Mucosa of stomach (tissue), 1 donor: ENCODE measurements around the gene FOSL1.
A peak's percentile ranks its signal among the peaks of the same experiment; 100 is the strongest.

Experiments
- H3K27me3 ChIP-seq: one replicate; pipeline ENCODE4 v1.7.0; 2013; ENCODE audit warnings: mild to moderate bottlenecking, low read length; ENCODE audit not compliant: control insufficient read depth, insufficient read depth
- H3K36me3 ChIP-seq: one replicate; pipeline ENCODE4 v1.7.0; 2013; ENCODE audit warnings: low read length; ENCODE audit not compliant: control insufficient read depth, insufficient read depth
- H3K4me1 ChIP-seq: one replicate; pipeline ENCODE4 v1.7.0; 2013; ENCODE audit warnings: mild to moderate bottlenecking, low read length; ENCODE audit not compliant: control insufficient read depth, insufficient read depth
- H3K4me3 ChIP-seq: one replicate; pipeline ENCODE4 v1.7.0; 2013; ENCODE audit warnings: low read length
- H3K9ac ChIP-seq: one replicate; pipeline ENCODE4 v1.7.0; 2013; ENCODE audit warnings: mild to moderate bottlenecking, low read length, moderate library complexity
- H3K9me3 ChIP-seq: one replicate; pipeline ENCODE4 v1.7.0; 2013; ENCODE audit warnings: mild to moderate bottlenecking, low read length, moderate library complexity; ENCODE audit not compliant: control insufficient read depth
- donor health status: Pancreatic carcinoma.

FOSL1 gene

DNA sequence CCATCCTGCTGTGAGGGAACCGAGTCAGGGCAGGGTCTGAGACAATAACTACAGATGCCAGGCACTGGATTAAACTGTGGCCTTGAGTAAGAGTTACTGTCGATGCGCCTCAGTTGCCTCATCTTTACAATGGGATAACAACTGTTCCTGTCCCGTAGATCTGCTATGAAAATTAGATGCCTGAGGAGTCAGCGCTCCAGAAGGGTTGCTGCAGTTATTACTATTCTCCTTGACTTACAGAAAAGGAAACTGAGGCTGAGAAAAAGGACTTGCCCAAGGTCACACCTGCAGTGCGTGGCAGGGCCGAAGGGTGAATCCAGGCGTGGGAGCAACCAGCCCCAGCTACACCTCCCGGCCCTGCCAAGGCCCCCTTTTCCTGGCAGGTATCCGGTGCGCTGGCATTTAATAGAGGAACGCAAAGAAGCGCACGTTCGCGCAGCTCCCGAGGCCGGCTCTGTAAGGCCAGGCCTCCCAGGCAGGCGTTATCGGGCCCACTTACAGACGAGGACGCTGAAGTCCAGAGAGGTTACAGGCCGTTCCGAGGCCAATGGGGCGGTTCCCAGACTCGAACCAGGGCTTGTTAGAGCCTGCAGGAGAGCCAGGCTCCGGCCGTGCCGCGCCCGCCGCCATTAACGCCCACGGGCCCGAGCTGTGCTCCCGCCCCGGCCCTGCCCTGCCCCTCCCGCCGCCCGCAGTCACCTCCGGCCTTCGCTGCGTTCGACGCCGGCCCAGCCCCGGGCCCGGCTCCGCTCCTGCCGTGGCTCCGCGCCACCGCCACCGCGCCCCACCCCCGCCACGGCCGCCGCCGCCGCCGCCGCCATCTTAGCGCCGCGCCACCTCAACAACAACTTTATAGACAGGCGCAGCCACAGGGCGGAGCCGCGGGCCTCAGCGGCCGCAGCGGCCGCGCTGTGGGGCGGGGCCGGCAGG lies 18.3 kb upstream of the FOSL1 start, which contains the start of gene C11orf68:
Gene C11orf68, minus strand, starts transcription at position 852 of the 930 bp plus-strand sequence. Its CDS starts 31 bp downstream, at position 821.
- H3K36me3 ChIP-seq: peaks cover 4% of the 10 kb centered on the region

GRCh38 chr11:65917434-65918210 lies 17.4 kb upstream of the FOSL1 start:
- Histone ChIP-seq H3K27me3 (no peaks in the 10 kb centered on the region), H3K4me1 (peaks cover 45% of the 10 kb centered on the region), H3K36me3 (peaks cover under 1% of the 10 kb centered on the region), H3K9me3 (no peaks in the 10 kb centered on the region), H3K4me3 (peak overlapping the region; percentile 97), H3K9ac (peak overlapping the region; percentile 98)

More for the DNA sequence above, 18.3 kb upstream of the FOSL1 start, which contains the start of gene C11orf68:
- Histone ChIP-seq H3K4me1 (peaks cover 42% of the 10 kb centered on the region), H3K9me3 (no peaks in the 10 kb centered on the region), H3K9ac (peak within 1 kb of the TSS; percentile 98), H3K4me3 (peak within 1 kb of the TSS; percentile 97), H3K27me3 (no peaks in the 10 kb centered on the region)

DNA sequence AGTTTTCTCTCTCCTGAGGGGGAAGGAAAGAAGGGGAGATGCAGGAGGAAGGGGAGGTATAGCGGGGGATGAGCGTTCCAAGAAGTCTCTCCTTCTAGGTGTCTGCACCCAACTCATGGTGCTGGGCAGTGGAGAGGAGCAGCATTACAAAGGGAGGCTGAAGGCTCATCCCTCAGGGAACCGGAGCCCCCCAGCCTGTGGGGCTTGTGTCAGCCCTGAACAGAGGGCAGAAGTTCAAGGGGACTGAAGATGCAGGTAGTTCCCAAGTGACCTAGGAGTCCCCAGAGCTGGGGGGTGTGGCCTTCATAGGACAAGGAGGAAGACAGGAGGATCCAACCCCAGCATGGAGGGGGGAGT lies 16.9 kb upstream of the FOSL1 start:
- no peaks in the 10 kb centered on the region for H3K36me3 ChIP-seq
- H3K9me3 ChIP-seq: no peaks in the 10 kb centered on the region
- no peak overlapping the region for H3K4me3 ChIP-seq
- H3K4me1 ChIP-seq: peaks cover 51% of the 10 kb centered on the region
- H3K27me3 ChIP-seq: no peaks in the 10 kb centered on the region
- H3K9ac ChIP-seq: no peak overlapping the region

GRCh38 chr11:65916391-65916790 lies 16.2 kb upstream of the FOSL1 start:
- no peak overlapping the region for H3K9ac ChIP-seq
- H3K27me3 ChIP-seq: no peaks in the 10 kb centered on the region
- H3K4me1 ChIP-seq: peaks cover 57% of the 10 kb centered on the region
- no peaks in the 10 kb centered on the region for H3K9me3 ChIP-seq
- no peaks in the 10 kb centered on the region for H3K36me3 ChIP-seq
- no peak overlapping the region for H3K4me3 ChIP-seq

GRCh38 chr11:65915821-65916251 lies 15.6 kb upstream of the FOSL1 start:
- Histone ChIP-seq H3K36me3 (no peaks in the 10 kb centered on the region), H3K9ac (no peak overlapping the region), H3K4me3 (no peak overlapping the region), H3K4me1 (peaks cover 57% of the 10 kb centered on the region), H3K9me3 (no peaks in the 10 kb centered on the region), H3K27me3 (no peaks in the 10 kb centered on the region)

- Histone ChIP-seq H3K4me3 (no peak overlapping the region), H3K27me3 (no peaks in the 10 kb centered on the region), H3K9ac (no peak overlapping the region), H3K9me3 (no peaks in the 10 kb centered on the region), H3K36me3 (no peaks in the 10 kb centered on the region), H3K4me1 (peaks cover 51% of the 10 kb centered on the region)
Observed at GRCh38 chr11:65915101-65915820, 15.1 kb upstream of the FOSL1 start.

DNA sequence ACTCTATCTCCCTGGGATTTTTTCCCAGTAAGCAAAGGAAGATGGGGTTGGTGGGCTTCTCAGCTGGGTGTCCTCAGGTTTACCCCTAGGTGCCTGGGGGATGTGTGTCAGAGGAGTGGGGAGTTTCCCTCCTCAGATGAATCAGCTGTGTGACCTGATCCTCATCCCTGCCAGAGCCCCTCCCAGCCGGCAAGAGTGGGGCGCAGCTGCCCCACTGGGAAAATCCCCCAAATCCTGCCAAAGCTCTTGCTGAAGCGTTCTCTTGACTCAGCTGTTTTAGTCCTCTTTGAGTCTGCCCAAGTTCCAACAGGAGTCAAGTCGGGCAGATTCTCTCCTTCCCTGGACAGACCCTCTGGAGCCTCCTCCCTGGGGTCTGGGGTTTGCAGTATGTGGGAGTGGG lies 12.7 kb upstream of the FOSL1 start:
- peaks cover 43% of the 10 kb centered on the region for H3K4me1 ChIP-seq

DNA sequence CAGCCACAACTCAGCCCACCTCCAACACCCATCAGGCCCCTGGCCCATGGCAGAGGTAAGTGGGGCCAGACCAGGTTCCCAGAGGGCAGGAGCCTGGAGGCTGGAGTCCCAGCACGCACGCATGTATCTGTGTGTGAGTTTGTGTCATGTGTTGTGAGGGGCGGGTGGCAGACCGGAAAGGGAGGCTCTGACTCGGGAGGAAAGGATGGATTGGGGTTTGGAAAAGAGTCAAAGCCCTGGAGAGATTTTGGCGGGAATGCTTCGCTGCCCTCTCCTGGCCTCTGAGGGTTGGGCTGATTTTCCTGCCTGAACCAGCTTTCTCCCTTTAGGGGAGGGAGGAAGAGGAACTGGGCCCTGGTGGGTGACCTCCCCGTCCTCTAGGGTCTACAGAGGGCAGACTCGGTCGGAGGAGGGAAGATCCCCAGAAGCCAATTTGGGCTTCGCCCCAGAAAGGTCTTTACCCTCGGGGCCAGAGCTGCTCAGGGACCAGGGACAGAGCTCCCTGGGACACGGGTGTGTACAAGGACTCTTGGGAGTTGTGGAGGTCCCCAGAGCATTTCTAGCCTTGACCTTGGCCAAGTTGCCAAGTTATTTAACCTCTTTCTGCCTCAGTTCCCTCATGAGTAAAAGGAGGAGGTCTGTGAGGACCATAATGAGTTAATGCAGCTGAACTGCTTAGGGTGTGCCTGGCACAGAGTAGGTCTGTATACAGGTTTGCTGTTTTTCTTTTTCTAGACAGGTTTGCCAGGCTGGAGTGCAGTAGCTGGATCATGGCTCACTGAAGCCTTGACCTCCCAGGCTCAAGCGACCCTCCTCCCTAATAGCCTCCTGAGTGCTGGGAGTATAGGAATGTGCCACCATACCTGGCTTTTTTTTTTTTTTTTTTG lies 11.7 kb upstream of the FOSL1 start:
- H3K4me1 ChIP-seq: peaks cover 34% of the 10 kb centered on the region
- peaks cover 3% of the 10 kb centered on the region for H3K27me3 ChIP-seq
- H3K4me3 ChIP-seq: no peak overlapping the region
- peak overlapping the region; percentile 41 for H3K9ac ChIP-seq
- no peaks in the 10 kb centered on the region for H3K9me3 ChIP-seq
- no peaks in the 10 kb centered on the region for H3K36me3 ChIP-seq

More for the DNA sequence above, 12.7 kb upstream of the FOSL1 start:
- H3K4me3 ChIP-seq: no peak overlapping the region
- H3K9ac ChIP-seq: no peak overlapping the region
- H3K9me3 ChIP-seq: no peaks in the 10 kb centered on the region
- peaks cover 3% of the 10 kb centered on the region for H3K27me3 ChIP-seq
- H3K36me3 ChIP-seq: no peaks in the 10 kb centered on the region

DNA sequence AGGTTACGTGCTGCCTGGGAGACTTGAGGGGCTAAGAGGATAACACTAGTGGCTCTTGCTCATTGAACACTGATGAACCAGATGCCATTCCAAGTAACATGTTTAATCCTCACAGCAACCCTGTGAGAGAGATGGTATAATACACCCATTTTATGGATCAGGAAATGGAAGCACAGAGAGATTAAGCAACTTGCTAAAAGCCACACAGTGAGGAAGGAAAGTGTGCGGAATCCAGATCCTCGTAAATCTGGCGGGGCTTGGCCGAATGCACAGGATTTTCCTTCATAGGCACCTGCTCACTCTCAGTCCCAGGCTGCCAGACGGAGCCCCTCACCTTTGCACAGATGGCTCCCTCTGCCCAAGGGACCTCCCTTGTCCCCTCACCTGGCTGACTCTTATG lies 7.7 kb upstream of the FOSL1 start:
- Histone ChIP-seq H3K4me1 (peaks cover 17% of the 10 kb centered on the region), H3K36me3 (no peaks in the 10 kb centered on the region), H3K4me3 (no peak overlapping the region), H3K27me3 (peaks cover 3% of the 10 kb centered on the region), H3K9ac (no peak overlapping the region), H3K9me3 (no peaks in the 10 kb centered on the region)

DNA sequence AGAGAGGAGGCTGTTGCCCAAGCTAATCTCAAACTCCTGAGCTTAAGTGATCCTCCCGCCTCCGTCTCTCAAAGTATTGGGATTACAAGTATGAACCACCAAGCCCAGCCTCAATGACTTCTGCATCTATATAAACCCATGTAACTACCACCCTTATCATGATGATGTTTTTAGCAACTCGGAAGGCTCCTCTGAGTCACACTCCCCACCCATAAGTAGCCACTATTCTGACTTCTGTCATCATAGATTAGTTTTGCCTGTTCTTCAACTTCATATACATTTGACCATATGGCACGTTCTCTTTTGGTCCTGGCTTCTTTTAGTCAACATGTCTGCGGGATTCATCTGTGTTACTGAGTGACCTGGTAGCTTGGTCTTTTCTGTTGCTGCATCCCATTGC lies 6.4 kb upstream of the FOSL1 start:
- Histone ChIP-seq H3K36me3 (no peaks in the 10 kb centered on the region), H3K9me3 (no peaks in the 10 kb centered on the region), H3K4me3 (no peak overlapping the region), H3K27me3 (peaks cover 3% of the 10 kb centered on the region), H3K9ac (no peak overlapping the region), H3K4me1 (peaks cover 4% of the 10 kb centered on the region)

DNA sequence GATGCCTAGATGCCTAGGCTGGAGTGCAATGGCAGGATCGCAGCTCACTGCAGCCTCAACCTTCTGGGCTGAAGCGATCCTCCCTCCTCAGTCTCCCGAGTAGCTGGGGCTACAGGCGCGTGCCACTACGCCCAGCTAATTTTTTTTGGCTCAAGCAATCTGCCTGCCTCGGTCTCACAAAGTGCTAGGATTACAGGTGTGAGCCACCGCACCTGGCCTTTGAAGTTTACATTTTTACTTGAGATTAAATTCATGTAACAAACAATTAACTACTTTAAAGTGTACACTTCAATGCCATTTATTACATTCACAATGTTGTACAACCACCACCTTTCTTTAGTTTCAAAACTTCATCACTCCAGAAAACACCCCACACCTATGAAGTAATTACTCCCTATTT lies 3.5 kb upstream of the FOSL1 start:
- Histone ChIP-seq H3K9ac (no peak overlapping the region), H3K27me3 (peaks cover 7% of the 10 kb centered on the region), H3K36me3 (no peaks in the 10 kb centered on the region)

More for the DNA sequence above, 3.5 kb upstream of the FOSL1 start:
- Histone ChIP-seq H3K9me3 (no peaks in the 10 kb centered on the region), H3K4me1 (peaks cover 18% of the 10 kb centered on the region), H3K4me3 (no peak overlapping the region)
